HepG2 (cell line): ENCODE results near the gene DTWD2. TPM values are rescaled to one million over a fixed set of nuclear protein-coding genes. Genes with fewer than 3 reads are reported as not detected.
A peak's percentile ranks its signal among the peaks of the same experiment; 100 is the strongest.

Source experiments
- CAMTA2 ChIP-seq: sonication (generic); formaldehyde crosslinking; IDR thresholded peaks from 2 replicates; pipeline ENCODE4 v1.4.0; 2020; ENCODE audit warnings: mild to moderate bottlenecking, missing genetic modification reagents, borderline replicate concordance
- FOSL1 ChIP-seq: sonication (generic); formaldehyde crosslinking; IDR thresholded peaks from 2 replicates; pipeline ENCODE4 v1.9.0; 2021; ENCODE audit warnings: missing genetic modification reagents, borderline replicate concordance
- PCBP1 ChIP-seq: fragments of 200-400 bp; formaldehyde crosslinking; IDR thresholded peaks from 2 replicates; pipeline ENCODE4 v1.6.1; 2017; ENCODE audit warnings: mild to moderate bottlenecking, low read depth, low read length, borderline replicate concordance
- RAD51 ChIP-seq: fragments of 450-650 bp; IDR thresholded peaks from 2 replicates; pipeline ENCODE4 v1.6.1; 2016; ENCODE audit warnings: borderline replicate concordance
- SIX1 ChIP-seq: sonication (generic); formaldehyde crosslinking; IDR thresholded peaks from 2 replicates; pipeline ENCODE4 v1.4.0; 2020; ENCODE audit warnings: missing genetic modification reagents, borderline replicate concordance
- SMAD1 ChIP-seq: sonication (generic); formaldehyde crosslinking; IDR thresholded peaks from 2 replicates; pipeline ENCODE4 v1.4.0; 2020; ENCODE audit warnings: missing genetic modification reagents, low read depth, mild to moderate bottlenecking, borderline replicate concordance
- TCF12 ChIP-seq, 2 experiments: fragments of 450-650 bp in 1 of 2; sonication (generic) in 1 of 2; formaldehyde crosslinking in 1 of 2; IDR thresholded peaks; 2 replicates each; pipeline versions ENCODE4 v1.6.1 to v1.8.0; 2017 to 2022; ENCODE audit warnings: antibody characterized with exemption in 1 of 2, mild to moderate bottlenecking in 1 of 2, missing genetic modification reagents in 1 of 2, moderate library complexity in 1 of 2
- TCF7L2 ChIP-seq: IDR thresholded peaks from 2 replicates; pipeline ENCODE4 v1.6.1; 2011; ENCODE audit warnings: mild to moderate bottlenecking, low read depth, low read length, moderate library complexity
- THAP11 ChIP-seq: IDR thresholded peaks from 2 replicates; pipeline ENCODE4 v1.6.1; 2016; ENCODE audit warnings: missing biosample characterization, missing genetic modification reagents
- U2AF1 ChIP-seq: fragments of 200-400 bp; formaldehyde crosslinking; optimal IDR thresholded peaks from 2 replicates; pipeline ENCODE3; 2017; ENCODE audit warnings: mild to moderate bottlenecking, low read depth, low read length
- ZEB1 ChIP-seq: IDR thresholded peaks from 2 replicates; pipeline ENCODE4 v1.6.1; 2012; ENCODE audit warnings: mild to moderate bottlenecking, low read depth, inconsistent platforms; ENCODE audit not compliant: insufficient replicate concordance
- ZMYM3 ChIP-seq: sonication (generic); formaldehyde crosslinking; IDR thresholded peaks from 2 replicates; pipeline ENCODE4 v1.5.1; 2020; ENCODE audit warnings: mild to moderate bottlenecking, missing genetic modification reagents
- ZNF275 ChIP-seq: sonication (generic); formaldehyde crosslinking; IDR thresholded peaks from 2 replicates; pipeline ENCODE4 v1.8.0; 2022; ENCODE audit warnings: missing genetic modification reagents, mild to moderate bottlenecking, inconsistent platforms, borderline replicate concordance
- ZNF282 ChIP-seq: fragments of 450-650 bp; IDR thresholded peaks from 2 replicates; pipeline ENCODE4 v1.6.1; 2018; ENCODE audit not compliant: partially characterized antibody
- ZNF614 ChIP-seq: IDR thresholded peaks from 2 replicates; pipeline ENCODE4 v1.6.1; 2018; ENCODE audit warnings: missing biosample characterization, missing genetic modification reagents, inconsistent platforms, borderline replicate concordance
- ZSCAN9 ChIP-seq: IDR thresholded peaks from 2 replicates; pipeline ENCODE4 v1.6.1; 2016; ENCODE audit warnings: borderline replicate concordance
- polyA plus RNA-seq, 8 experiments: library from polyadenylated mRNA; depleted of rRNA in 3 of 8; stranded (reverse) in 7 of 8; unstranded in 1 of 8; fragments of >200 nt; fragmentation: Illumina TruSeq in 4 of 8; extraction: Trizol in 4 of 8; gene quantifications; 2 replicates each; pipeline versions ENCODE4 v1.2.1 to v1.2.3, GENCODE V29; 2011 to 2016; ENCODE audit warnings: low read depth in 4 of 8, missing spikeins in 1 of 8, mixed read lengths in 1 of 8; ENCODE audit not compliant: insufficient read depth in 1 of 8
- total RNA-seq, 5 experiments: library from RNA; depleted of rRNA; stranded (reverse); fragments of >200 nt; fragmentation: Illumina TruSeq; extraction: Trizol; gene quantifications; 2 replicates each; pipeline ENCODE4 v1.2.3, GENCODE V29; 2016; ENCODE audit warnings: low read depth in 1 of 5
- TF ChIP-seq, protein P1 (sequence below): sonication (generic); formaldehyde crosslinking; IDR thresholded peaks from 2 replicates; pipeline ENCODE4 v1.5.0; 2020; ENCODE audit warnings: mild to moderate bottlenecking, missing genetic modification reagents
- TF ChIP-seq, protein P2 (sequence below): IDR thresholded peaks from 2 replicates; pipeline ENCODE4 v1.6.1; 2016; ENCODE audit warnings: missing compliant biosample characterization, missing genetic modification reagents, borderline replicate concordance
- TF ChIP-seq, protein P3 (sequence below), 2 experiments: IDR thresholded peaks; 2 replicates each; pipeline ENCODE4 v1.6.1; 2011 to 2012; ENCODE audit warnings: low read length in 2 of 2, borderline replicate concordance in 1 of 2, low read depth in 1 of 2, mild to moderate bottlenecking in 1 of 2, moderate library complexity in 1 of 2

Gene DTWD2
- total and polyA plus RNA-seq, 2 of the 13 experiments (the other 11 are each of a cell fraction or from before 2014, with no cell fraction given): 1.6 to 6.0 TPM

GRCh38 chr5:118987988-118988865 is at the start of gene DTWD2 (continued):
- TF ChIP-seq, protein P1, sequence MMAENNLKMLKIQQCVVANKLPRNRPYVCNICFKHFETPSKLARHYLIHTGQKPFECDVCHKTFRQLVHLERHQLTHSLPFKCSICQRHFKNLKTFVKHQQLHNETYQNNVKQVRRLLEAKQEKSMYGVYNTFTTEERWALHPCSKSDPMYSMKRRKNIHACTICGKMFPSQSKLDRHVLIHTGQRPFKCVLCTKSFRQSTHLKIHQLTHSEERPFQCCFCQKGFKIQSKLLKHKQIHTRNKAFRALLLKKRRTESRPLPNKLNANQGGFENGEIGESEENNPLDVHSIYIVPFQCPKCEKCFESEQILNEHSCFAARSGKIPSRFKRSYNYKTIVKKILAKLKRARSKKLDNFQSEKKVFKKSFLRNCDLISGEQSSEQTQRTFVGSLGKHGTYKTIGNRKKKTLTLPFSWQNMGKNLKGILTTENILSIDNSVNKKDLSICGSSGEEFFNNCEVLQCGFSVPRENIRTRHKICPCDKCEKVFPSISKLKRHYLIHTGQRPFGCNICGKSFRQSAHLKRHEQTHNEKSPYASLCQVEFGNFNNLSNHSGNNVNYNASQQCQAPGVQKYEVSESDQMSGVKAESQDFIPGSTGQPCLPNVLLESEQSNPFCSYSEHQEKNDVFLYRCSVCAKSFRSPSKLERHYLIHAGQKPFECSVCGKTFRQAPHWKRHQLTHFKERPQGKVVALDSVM (CRISPR knock-in tag): peak; percentile 76
- TF ChIP-seq FOSL1 (no peak), ZNF282 (no peak), PCBP1 (no peak), ZMYM3 (CRISPR knock-in tag) (peak; percentile 20; the same call in 1 of the 2 replicates), ZNF614 (peak; percentile 59; the same call in 1 of the 2 replicates), SIX1 (CRISPR knock-in tag) (no peak), TCF7L2 (no peak), RAD51 (no peak), THAP11 (CRISPR knock-in tag) (peak; percentile 85), SMAD1 (peak; percentile 78; the same call in 1 of the 2 replicates), CAMTA2 (CRISPR knock-in tag) (peak; percentile 92; the same call in 1 of the 2 replicates), U2AF1 (peak; percentile 64), TCF12 (IDR thresholded peaks at IDR 0.05) (no peak), TCF12 (CRISPR knock-in tag; IDR thresholded peaks at IDR 0.05) (no peak), ZNF275 (CRISPR knock-in tag) (peak; percentile 84; the same call in 1 of the 2 replicates), ZEB1 (no peak), ZSCAN9 (CRISPR knock-in tag) (peak; percentile 67; the same call in 1 of the 2 replicates)
- TF ChIP-seq, protein P2, sequence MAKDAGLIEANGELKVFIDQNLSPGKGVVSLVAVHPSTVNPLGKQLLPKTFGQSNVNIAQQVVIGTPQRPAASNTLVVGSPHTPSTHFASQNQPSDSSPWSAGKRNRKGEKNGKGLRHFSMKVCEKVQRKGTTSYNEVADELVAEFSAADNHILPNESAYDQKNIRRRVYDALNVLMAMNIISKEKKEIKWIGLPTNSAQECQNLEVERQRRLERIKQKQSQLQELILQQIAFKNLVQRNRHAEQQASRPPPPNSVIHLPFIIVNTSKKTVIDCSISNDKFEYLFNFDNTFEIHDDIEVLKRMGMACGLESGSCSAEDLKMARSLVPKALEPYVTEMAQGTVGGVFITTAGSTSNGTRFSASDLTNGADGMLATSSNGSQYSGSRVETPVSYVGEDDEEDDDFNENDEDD: peak; percentile 46; the same call in 1 of the 2 replicates
- TF ChIP-seq, protein P3, sequence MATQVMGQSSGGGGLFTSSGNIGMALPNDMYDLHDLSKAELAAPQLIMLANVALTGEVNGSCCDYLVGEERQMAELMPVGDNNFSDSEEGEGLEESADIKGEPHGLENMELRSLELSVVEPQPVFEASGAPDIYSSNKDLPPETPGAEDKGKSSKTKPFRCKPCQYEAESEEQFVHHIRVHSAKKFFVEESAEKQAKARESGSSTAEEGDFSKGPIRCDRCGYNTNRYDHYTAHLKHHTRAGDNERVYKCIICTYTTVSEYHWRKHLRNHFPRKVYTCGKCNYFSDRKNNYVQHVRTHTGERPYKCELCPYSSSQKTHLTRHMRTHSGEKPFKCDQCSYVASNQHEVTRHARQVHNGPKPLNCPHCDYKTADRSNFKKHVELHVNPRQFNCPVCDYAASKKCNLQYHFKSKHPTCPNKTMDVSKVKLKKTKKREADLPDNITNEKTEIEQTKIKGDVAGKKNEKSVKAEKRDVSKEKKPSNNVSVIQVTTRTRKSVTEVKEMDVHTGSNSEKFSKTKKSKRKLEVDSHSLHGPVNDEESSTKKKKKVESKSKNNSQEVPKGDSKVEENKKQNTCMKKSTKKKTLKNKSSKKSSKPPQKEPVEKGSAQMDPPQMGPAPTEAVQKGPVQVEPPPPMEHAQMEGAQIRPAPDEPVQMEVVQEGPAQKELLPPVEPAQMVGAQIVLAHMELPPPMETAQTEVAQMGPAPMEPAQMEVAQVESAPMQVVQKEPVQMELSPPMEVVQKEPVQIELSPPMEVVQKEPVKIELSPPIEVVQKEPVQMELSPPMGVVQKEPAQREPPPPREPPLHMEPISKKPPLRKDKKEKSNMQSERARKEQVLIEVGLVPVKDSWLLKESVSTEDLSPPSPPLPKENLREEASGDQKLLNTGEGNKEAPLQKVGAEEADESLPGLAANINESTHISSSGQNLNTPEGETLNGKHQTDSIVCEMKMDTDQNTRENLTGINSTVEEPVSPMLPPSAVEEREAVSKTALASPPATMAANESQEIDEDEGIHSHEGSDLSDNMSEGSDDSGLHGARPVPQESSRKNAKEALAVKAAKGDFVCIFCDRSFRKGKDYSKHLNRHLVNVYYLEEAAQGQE (IDR thresholded peaks at IDR 0.05; ENCODE audit: borderline replicate concordance in 1 of 2, low read depth in 1 of 2, low read length in 2 of 2): no peak; a peak in 1 of 4 replicates
